H9 (cell line): Measurements from ENCODE around the gene TPP2. TPM values are rescaled to one million over a fixed set of nuclear protein-coding genes. Genes with fewer than 3 reads are reported as not detected.

Experiments used
- DNase-seq: peaks from one replicate; pipeline ENCODE4 v3.0.0-alpha.2; 2017
- H2AFZ ChIP-seq: one replicate; pipeline ENCODE4 v1.6.1; 2013; ENCODE audit warnings: mild to moderate bottlenecking, low read length, control low read depth, moderate library complexity
- H2AK5ac ChIP-seq: 2 replicates; pipeline ENCODE4 v1.6.1; 2013; ENCODE audit warnings: low read length, control low read depth, mixed read lengths; ENCODE audit not compliant: insufficient read length
- H2BK120ac ChIP-seq: one replicate; pipeline ENCODE4 v1.6.1; 2013; ENCODE audit warnings: low read depth, mild to moderate bottlenecking, low read length, control low read depth, inconsistent platforms; ENCODE audit not compliant: poor library complexity, severe bottlenecking
- H2BK12ac ChIP-seq: 2 replicates; pipeline ENCODE4 v1.6.1; 2013; ENCODE audit warnings: low read length, control low read depth, mixed read lengths, low read depth; ENCODE audit not compliant: insufficient read length
- H2BK15ac ChIP-seq: 2 replicates; pipeline ENCODE4 v1.6.1; 2013; ENCODE audit warnings: low read depth, low read length, control low read depth
- H2BK20ac ChIP-seq: one replicate; pipeline ENCODE4 v1.6.1; 2013; ENCODE audit warnings: low read depth, mild to moderate bottlenecking, low read length, control low read depth, inconsistent platforms; ENCODE audit not compliant: poor library complexity, severe bottlenecking
- H2BK5ac ChIP-seq: 2 replicates; pipeline ENCODE4 v1.6.1; 2013; ENCODE audit warnings: low read length, control low read depth, mixed read lengths; ENCODE audit not compliant: insufficient read length
- H3K14ac ChIP-seq: 2 replicates; pipeline ENCODE4 v1.6.1; 2013; ENCODE audit warnings: low read length, control low read depth; ENCODE audit not compliant: insufficient read depth
- H3K18ac ChIP-seq: 2 replicates; pipeline ENCODE4 v1.6.1; 2013; ENCODE audit warnings: low read depth, mild to moderate bottlenecking, mixed read lengths, low read length, control low read depth; ENCODE audit not compliant: insufficient read length
- H3K23ac ChIP-seq: 2 replicates; pipeline ENCODE4 v1.6.1; 2013; ENCODE audit warnings: low read length, control low read depth, mixed read lengths, low read depth; ENCODE audit not compliant: insufficient read length
- H3K23me2 ChIP-seq: 2 replicates; pipeline ENCODE4 v1.6.1; 2013; ENCODE audit warnings: low read depth, mild to moderate bottlenecking, mixed read lengths, low read length, control low read depth; ENCODE audit not compliant: insufficient read length, poor library complexity, severe bottlenecking
- H3K27ac ChIP-seq: 2 replicates; pipeline ENCODE4 v1.5.1; 2013; ENCODE audit warnings: low read length, control low read depth, mixed read lengths, low read depth; ENCODE audit not compliant: insufficient read length
- H3K27me3 ChIP-seq: 2 replicates; pipeline ENCODE4 v1.6.1; 2013; ENCODE audit warnings: low read length, control low read depth, inconsistent platforms; ENCODE audit not compliant: insufficient read depth
- H3K4ac ChIP-seq: 2 replicates; pipeline ENCODE4 v1.6.1; 2013; ENCODE audit warnings: low read depth, mild to moderate bottlenecking, control low read depth, inconsistent platforms, low read length, moderate library complexity
- H3K4me1 ChIP-seq: 2 replicates; pipeline ENCODE4 v1.6.1; 2013; ENCODE audit warnings: low read length, control low read depth, inconsistent platforms; ENCODE audit not compliant: insufficient read depth
- H3K4me2 ChIP-seq: 2 replicates; pipeline ENCODE4 v1.6.1; 2013; ENCODE audit warnings: low read length, control low read depth, mixed read lengths; ENCODE audit not compliant: insufficient read length, insufficient read depth
- H3K56ac ChIP-seq: 2 replicates; pipeline ENCODE4 v1.6.1; 2013; ENCODE audit warnings: low read depth, mild to moderate bottlenecking, mixed read lengths, low read length, control low read depth; ENCODE audit not compliant: insufficient read length
- H3K79me1 ChIP-seq: 2 replicates; pipeline ENCODE4 v1.6.1; 2013; ENCODE audit warnings: low read depth, mild to moderate bottlenecking, moderate library complexity, low read length, control low read depth, inconsistent platforms; ENCODE audit not compliant: insufficient read depth, poor library complexity, severe bottlenecking
- H3K79me2 ChIP-seq: 2 replicates; pipeline ENCODE4 v1.6.1; 2013; ENCODE audit warnings: low read length, control low read depth, inconsistent platforms; ENCODE audit not compliant: insufficient read depth
- H3K9ac ChIP-seq: 2 replicates; pipeline ENCODE4 v1.6.1; 2013; ENCODE audit warnings: low read length, control low read depth, mixed read lengths; ENCODE audit not compliant: insufficient read length; ENCODE audit errors: extremely low read depth
- H3K9me3 ChIP-seq: one replicate; pipeline ENCODE4 v1.6.1; 2013; ENCODE audit warnings: low read depth, low read length, inconsistent platforms; ENCODE audit not compliant: control insufficient read depth
- H3T11ph ChIP-seq: one replicate; pipeline ENCODE4 v1.6.1; 2013; ENCODE audit warnings: mild to moderate bottlenecking, low read length, control low read depth, inconsistent platforms
- H4K20me1 ChIP-seq: one replicate; pipeline ENCODE4 v1.6.1; 2013; ENCODE audit not compliant: control insufficient read depth, insufficient read length, insufficient read depth
- H4K5ac ChIP-seq: 2 replicates; pipeline ENCODE4 v1.6.1; 2013; ENCODE audit warnings: low read depth, mild to moderate bottlenecking, mixed read lengths, low read length, control low read depth; ENCODE audit not compliant: insufficient read length
- H4K8ac ChIP-seq: replicated peaks from 2 replicates; pipeline ENCODE4 v1.6.1; 2013; ENCODE audit warnings: low read length, control low read depth, mixed read lengths, low read depth; ENCODE audit not compliant: insufficient read length
- H4K91ac ChIP-seq: 2 replicates; pipeline ENCODE4 v1.6.1; 2013; ENCODE audit warnings: low read depth, mild to moderate bottlenecking, moderate library complexity, mixed read lengths, low read length, control low read depth; ENCODE audit not compliant: insufficient read length
- H3K27ac Mint-ChIP-seq, 3 experiments: 2 replicates in 2 of 3; 3 replicates in 1 of 3; pipeline ENCODE4 v1.8.0; 2020 to 2021; ENCODE audit warnings: mixed read lengths in 3 of 3, mild to moderate bottlenecking in 1 of 3, moderate library complexity in 1 of 3
- H3K27me3 Mint-ChIP-seq: 2 replicates; pipeline ENCODE4 v1.8.0; 2021; ENCODE audit warnings: low read depth, mild to moderate bottlenecking, moderate library complexity, mixed read lengths
- H3K36me3 Mint-ChIP-seq, 3 experiments: 2 replicates in 2 of 3; 3 replicates in 1 of 3; pipeline ENCODE4 v1.8.0; 2020 to 2021; ENCODE audit warnings: low read depth in 3 of 3, mixed read lengths in 3 of 3; ENCODE audit not compliant: insufficient read depth in 1 of 3
- H3K4me1 Mint-ChIP-seq, 2 experiments: 2 replicates each; pipeline ENCODE4 v1.8.0; 2020; ENCODE audit warnings: mixed read lengths in 2 of 2
- H3K4me3 Mint-ChIP-seq, 2 experiments: 2 replicates in 1 of 2; 3 replicates in 1 of 2; pipeline ENCODE4 v1.8.0; 2020 to 2021; ENCODE audit warnings: mild to moderate bottlenecking in 2 of 2, mixed read lengths in 2 of 2, moderate library complexity in 1 of 2
- H3K9me3 Mint-ChIP-seq, 2 experiments: 2 replicates in 1 of 2; 3 replicates in 1 of 2; pipeline ENCODE4 v1.8.0; 2020; ENCODE audit warnings: mild to moderate bottlenecking in 2 of 2, mixed read lengths in 2 of 2, moderate library complexity in 1 of 2
- CTCF ChIP-seq: fragments of 200-600 bp; sonication (generic); conservative IDR thresholded peaks from 3 replicates; pipeline ENCODE4 v1.8.0; 2021; ENCODE audit warnings: antibody characterized with exemption, mild to moderate bottlenecking
- WGBS: extraction: QIAGEN DNeasy Blood & Tissue Kit; methylation state at CpG from one replicate; pipeline ENCODE4 v1.1.7; 2013; ENCODE audit warnings: missing lambda C conversion rate, low lambda C conversion rate, mixed read lengths; ENCODE audit not compliant: insufficient read length; ENCODE audit errors: extremely low coverage; 5-methylcytosine and 5-hydroxymethylcytosine counted together
- total RNA-seq: library from RNA; stranded (reverse); gene quantifications from 2 replicates; pipeline ENCODE4 v1.2.1, GENCODE V29; 2021

TPP2 gene
- total RNA-seq, 1 experiment from 2014 or later: 63.5 TPM

- no peaks in the 10 kb centered on the region for H3K79me2 ChIP-seq
- H3K79me1 ChIP-seq: no peaks in the 10 kb centered on the region
- H3K9me3 ChIP-seq: no peaks in the 10 kb centered on the region
- no peak overlapping the region for H2BK15ac ChIP-seq
- no peak overlapping the region for H2BK20ac ChIP-seq
- no peak overlapping the region for H3K56ac ChIP-seq
- no CpG with 5 or more reads among the region's 7 CpGs for WGBS
- no peak overlapping the region for H4K5ac ChIP-seq
- no peak overlapping the region for H3K14ac ChIP-seq
- H3K27ac ChIP-seq: no peak overlapping the region
- H2BK5ac ChIP-seq: no peak overlapping the region
- H3K27me3 Mint-ChIP-seq: no peaks in the 10 kb centered on the region
- no peak overlapping the region for H3K18ac ChIP-seq
- no peak overlapping the region for H3K9ac ChIP-seq
- H3K27ac Mint-ChIP-seq: peak overlapping the region in 1 of 3 experiments; percentile 23; a peak in 1 of 7 replicates
- no peak for TF ChIP-seq CTCF
- no peak overlapping the region for H4K91ac ChIP-seq
- H2AK5ac ChIP-seq: no peak overlapping the region
- no peak overlapping the region for H4K8ac ChIP-seq
- H3K4me3 Mint-ChIP-seq: no peak overlapping the region
- no peak overlapping the region for H2BK12ac ChIP-seq
- H2AFZ ChIP-seq: no peak overlapping the region
- peaks cover 7% of the 10 kb centered on the region for H3K23me2 ChIP-seq
- H3T11ph ChIP-seq: no peak overlapping the region
- H3K4me1 ChIP-seq: no peaks in the 10 kb centered on the region
- no peaks in the 10 kb centered on the region for H3K9me3 Mint-ChIP-seq
- H3K27me3 ChIP-seq: no peaks in the 10 kb centered on the region
- H3K23ac ChIP-seq: no peak overlapping the region
- H3K36me3 Mint-ChIP-seq: no peaks in the 10 kb centered on the region
- H3K4ac ChIP-seq: no peak overlapping the region
- no peak overlapping the region for H3K4me2 ChIP-seq
- H2BK120ac ChIP-seq: no peak overlapping the region
- no peaks in the 10 kb centered on the region for H4K20me1 ChIP-seq
- no peak for DNase-seq
- peaks cover 7 to 19% of the 10 kb centered on the region in 2 experiments for H3K4me1 Mint-ChIP-seq
Observed at GRCh38 chr13:102589301-102589822, 7.4 kb upstream of the TPP2 start.
